Measurements from ENCODE around the gene FARS2. TPM values are rescaled to one million over a fixed set of nuclear protein-coding genes. Genes with fewer than 3 reads are reported as not detected.

FARS2 gene
- polyA plus RNA-seq, 2 of the 4 experiments (the other 2 are of a cell fraction): 12.9 to 17.5 TPM

DNA sequence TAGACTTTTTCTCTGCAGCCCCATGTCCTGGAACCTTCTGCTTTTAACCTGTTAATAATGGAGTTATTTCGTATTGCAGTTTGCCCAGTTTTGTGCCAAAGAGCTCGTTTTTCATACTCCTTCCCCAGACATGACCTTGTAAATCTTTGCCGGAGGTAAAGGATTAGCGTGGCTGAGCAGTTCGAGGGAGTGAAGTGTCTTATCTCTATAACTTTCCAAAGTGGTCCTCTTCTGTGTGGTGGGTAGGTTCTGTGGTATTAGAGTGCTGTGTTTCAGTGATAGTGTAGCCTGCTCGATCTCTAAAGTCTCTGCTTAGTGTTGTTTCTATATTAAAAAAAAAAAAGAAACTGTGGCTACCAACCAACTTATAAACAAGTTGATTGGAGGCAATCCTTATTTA is 67.5 kb downstream of the FARS2 start:
- H3K27ac ChIP-seq: no peak overlapping the region
- DNase-seq (ENCODE audit: low read depth in 1 of 2, low spot score in 1 of 2) (no peak), ATAC-seq (no peak), FAIRE-seq (no peak)
- H3K9me3 ChIP-seq: no peaks in the 10 kb centered on the region
- H3K4me1 ChIP-seq: 0 out of 3 replicates have a peak, but pooled peaks cover 6% of the 10 kb centered on the region
- ChIA-PET CTCF (no interaction called here), POLR2A (no interaction called here)
- no peak overlapping the region for H3K4me2 ChIP-seq
- WGBS (ENCODE audit: missing lambda C conversion rate): 83% methylated on average over 6 of the region's 6 CpGs
- no peak for TF ChIP-seq ESRRA (IDR thresholded peaks at IDR 0.05; ENCODE audit: borderline replicate concordance, low read length)
- TF ChIP-seq MAFK (IDR thresholded peaks at IDR 0.05; ENCODE audit: partially characterized antibody): no peak
- TF ChIP-seq JUN (IDR thresholded peaks at IDR 0.05): no peak
- no peak for TF ChIP-seq BHLHE40 (IDR thresholded peaks at IDR 0.05; ENCODE audit: low read depth, low read length)
- TF ChIP-seq RNF2 (IDR thresholded peaks at IDR 0.05; ENCODE audit: borderline replicate concordance, low read depth): no peak
- no peak for TF ChIP-seq TFCP2L1 (CRISPR knock-in tag; IDR thresholded peaks at IDR 0.05)
- TF ChIP-seq FOXS1 (CRISPR knock-in tag; IDR thresholded peaks at IDR 0.05): no peak
- TF ChIP-seq HOXB13 (CRISPR knock-in tag; IDR thresholded peaks at IDR 0.05; ENCODE audit: low read depth): no peak
- no peak for TF ChIP-seq ZNF302 (CRISPR knock-in tag; IDR thresholded peaks at IDR 0.05)
- no peak for TF ChIP-seq ZC3H11A (IDR thresholded peaks at IDR 0.05)
- no peak for TF ChIP-seq ZFP36 (IDR thresholded peaks at IDR 0.05; ENCODE audit: borderline replicate concordance, partially characterized antibody)
- TF ChIP-seq RAD21 (conservative IDR thresholded peaks at IDR 0.05 in 1 of 2, IDR thresholded peaks at IDR 0.05 in 1 of 2): no peak
- TF ChIP-seq NPAS2 (CRISPR knock-in tag; IDR thresholded peaks at IDR 0.05; ENCODE audit: borderline replicate concordance): no peak
- TF ChIP-seq, protein P1, sequence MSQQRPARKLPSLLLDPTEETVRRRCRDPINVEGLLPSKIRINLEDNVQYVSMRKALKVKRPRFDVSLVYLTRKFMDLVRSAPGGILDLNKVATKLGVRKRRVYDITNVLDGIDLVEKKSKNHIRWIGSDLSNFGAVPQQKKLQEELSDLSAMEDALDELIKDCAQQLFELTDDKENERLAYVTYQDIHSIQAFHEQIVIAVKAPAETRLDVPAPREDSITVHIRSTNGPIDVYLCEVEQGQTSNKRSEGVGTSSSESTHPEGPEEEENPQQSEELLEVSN (IDR thresholded peaks at IDR 0.05; ENCODE audit: borderline replicate concordance, low read depth): no peak
- TF ChIP-seq, protein P2, sequence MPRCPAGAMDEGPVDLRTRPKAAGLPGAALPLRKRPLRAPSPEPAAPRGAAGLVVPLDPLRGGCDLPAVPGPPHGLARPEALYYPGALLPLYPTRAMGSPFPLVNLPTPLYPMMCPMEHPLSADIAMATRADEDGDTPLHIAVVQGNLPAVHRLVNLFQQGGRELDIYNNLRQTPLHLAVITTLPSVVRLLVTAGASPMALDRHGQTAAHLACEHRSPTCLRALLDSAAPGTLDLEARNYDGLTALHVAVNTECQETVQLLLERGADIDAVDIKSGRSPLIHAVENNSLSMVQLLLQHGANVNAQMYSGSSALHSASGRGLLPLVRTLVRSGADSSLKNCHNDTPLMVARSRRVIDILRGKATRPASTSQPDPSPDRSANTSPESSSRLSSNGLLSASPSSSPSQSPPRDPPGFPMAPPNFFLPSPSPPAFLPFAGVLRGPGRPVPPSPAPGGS (IDR thresholded peaks at IDR 0.05): no peak
- TF ChIP-seq FOSL2 (IDR thresholded peaks at IDR 0.05): no peak
- no peak for TF ChIP-seq FOSL2 (CRISPR knock-in tag; IDR thresholded peaks at IDR 0.05)
- TF ChIP-seq TP53 (CRISPR knock-in tag; IDR thresholded peaks at IDR 0.05): no peak
- TF ChIP-seq EP300 (IDR thresholded peaks at IDR 0.05): no peak
- TF ChIP-seq, protein P3, sequence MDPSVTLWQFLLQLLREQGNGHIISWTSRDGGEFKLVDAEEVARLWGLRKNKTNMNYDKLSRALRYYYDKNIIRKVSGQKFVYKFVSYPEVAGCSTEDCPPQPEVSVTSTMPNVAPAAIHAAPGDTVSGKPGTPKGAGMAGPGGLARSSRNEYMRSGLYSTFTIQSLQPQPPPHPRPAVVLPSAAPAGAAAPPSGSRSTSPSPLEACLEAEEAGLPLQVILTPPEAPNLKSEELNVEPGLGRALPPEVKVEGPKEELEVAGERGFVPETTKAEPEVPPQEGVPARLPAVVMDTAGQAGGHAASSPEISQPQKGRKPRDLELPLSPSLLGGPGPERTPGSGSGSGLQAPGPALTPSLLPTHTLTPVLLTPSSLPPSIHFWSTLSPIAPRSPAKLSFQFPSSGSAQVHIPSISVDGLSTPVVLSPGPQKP (IDR thresholded peaks at IDR 0.05; ENCODE audit: low read depth, low read length): no peak
- no peak overlapping the region for H3K4me3 ChIP-seq

DNA sequence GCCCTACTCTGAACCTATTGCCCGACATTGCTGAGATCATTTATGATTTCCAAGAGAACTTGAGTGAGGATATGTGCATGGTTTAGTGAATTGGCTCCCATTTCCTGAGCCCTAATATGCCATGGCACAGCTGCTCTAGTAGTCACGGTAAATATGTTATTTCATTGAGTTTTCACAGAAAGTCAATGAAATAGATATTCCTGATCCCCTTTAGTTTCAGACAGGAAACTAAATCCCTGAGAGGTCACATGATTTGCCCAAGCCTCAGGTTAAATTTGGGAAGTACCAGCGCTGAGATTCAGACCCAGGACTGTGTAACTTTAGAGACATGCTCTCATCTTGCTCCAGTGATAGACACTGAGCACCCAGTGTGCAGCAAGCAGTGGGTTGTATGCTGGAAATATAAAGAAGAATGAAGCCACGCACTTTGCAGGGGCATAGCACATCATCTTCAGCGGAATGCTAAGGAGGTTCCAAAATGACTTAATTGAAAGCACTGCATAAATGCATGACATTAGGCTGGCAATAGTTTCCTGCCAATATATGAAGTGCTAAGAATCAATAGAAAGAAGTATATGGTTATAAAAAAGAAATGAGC is 70.6 kb downstream of the FARS2 start:
- 91% methylated on average over 5 of the region's 5 CpGs for WGBS (ENCODE audit: missing lambda C conversion rate)
- no peak overlapping the region for H3K4me2 ChIP-seq
- no peak for ATAC-seq
- H3K27ac ChIP-seq: no peak overlapping the region
- FAIRE-seq: no peak
- DNase-seq (ENCODE audit: low read depth in 1 of 2, low spot score in 1 of 2): no peak
- H3K9me3 ChIP-seq: no peaks in the 10 kb centered on the region
- ChIA-PET CTCF (no interaction called here), POLR2A (no interaction called here)
- H3K4me3 ChIP-seq: no peak overlapping the region
- TF ChIP-seq KDM1A (IDR thresholded peaks at IDR 0.05; ENCODE audit: low read depth) (no peak), CBX8 (IDR thresholded peaks at IDR 0.05) (no peak), SREBF2 (IDR thresholded peaks at IDR 0.05) (no peak), CEBPB (IDR thresholded peaks at IDR 0.05) (no peak), FOSL2 (IDR thresholded peaks at IDR 0.05) (no peak), FOSL2 (CRISPR knock-in tag; IDR thresholded peaks at IDR 0.05) (no peak), RARB (CRISPR knock-in tag; IDR thresholded peaks at IDR 0.05) (no peak), RAD21 (conservative IDR thresholded peaks at IDR 0.05 in 1 of 2, IDR thresholded peaks at IDR 0.05 in 1 of 2) (no peak), MYC (IDR thresholded peaks at IDR 0.05; ENCODE audit: borderline replicate concordance, low read length) (no peak), FOXS1 (CRISPR knock-in tag; IDR thresholded peaks at IDR 0.05) (no peak), EHF (CRISPR knock-in tag; IDR thresholded peaks at IDR 0.05) (no peak)
- TF ChIP-seq, protein P4, sequence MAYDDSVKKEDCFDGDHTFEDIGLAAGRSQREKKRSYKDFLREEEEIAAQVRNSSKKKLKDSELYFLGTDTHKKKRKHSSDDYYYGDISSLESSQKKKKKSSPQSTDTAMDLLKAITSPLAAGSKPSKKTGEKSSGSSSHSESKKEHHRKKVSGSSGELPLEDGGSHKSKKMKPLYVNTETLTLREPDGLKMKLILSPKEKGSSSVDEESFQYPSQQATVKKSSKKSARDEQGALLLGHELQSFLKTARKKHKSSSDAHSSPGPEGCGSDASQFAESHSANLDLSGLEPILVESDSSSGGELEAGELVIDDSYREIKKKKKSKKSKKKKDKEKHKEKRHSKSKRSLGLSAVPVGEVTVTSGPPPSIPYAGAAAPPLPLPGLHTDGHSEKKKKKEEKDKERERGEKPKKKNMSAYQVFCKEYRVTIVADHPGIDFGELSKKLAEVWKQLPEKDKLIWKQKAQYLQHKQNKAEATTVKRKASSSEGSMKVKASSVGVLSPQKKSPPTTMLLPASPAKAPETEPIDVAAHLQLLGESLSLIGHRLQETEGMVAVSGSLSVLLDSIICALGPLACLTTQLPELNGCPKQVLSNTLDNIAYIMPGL (CRISPR knock-in tag; IDR thresholded peaks at IDR 0.05; ENCODE audit: borderline replicate concordance): no peak
- TF ChIP-seq, protein P3 (IDR thresholded peaks at IDR 0.05; ENCODE audit: low read depth, low read length): no peak
- TF ChIP-seq, protein P5, sequence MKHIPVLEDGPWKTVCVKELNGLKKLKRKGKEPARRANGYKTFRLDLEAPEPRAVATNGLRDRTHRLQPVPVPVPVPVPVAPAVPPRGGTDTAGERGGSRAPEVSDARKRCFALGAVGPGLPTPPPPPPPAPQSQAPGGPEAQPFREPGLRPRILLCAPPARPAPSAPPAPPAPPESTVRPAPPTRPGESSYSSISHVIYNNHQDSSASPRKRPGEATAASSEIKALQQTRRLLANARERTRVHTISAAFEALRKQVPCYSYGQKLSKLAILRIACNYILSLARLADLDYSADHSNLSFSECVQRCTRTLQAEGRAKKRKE (CRISPR knock-in tag; IDR thresholded peaks at IDR 0.05; ENCODE audit: low read depth): no peak
- 0 out of 3 replicates have a peak, but pooled peaks cover 8% of the 10 kb centered on the region for H3K4me1 ChIP-seq

Data from A549 (cell line).